Type B pancreatic cell (in vitro differentiated cells): Measurements from ENCODE around the gene BBOX1. TPM values are rescaled to one million over a fixed set of nuclear protein-coding genes. Genes with fewer than 3 reads are reported as not detected.
A peak's percentile ranks its signal among the peaks of the same experiment; 100 is the strongest.

ENCODE experiments used
- DNase-seq: peaks from one replicate; pipeline ENCODE4 v3.0.0; 2021; ENCODE audit warnings: mixed read lengths; ENCODE audit not compliant: unreplicated experiment; ENCODE audit errors: extremely low spot score
- H3K27ac Mint-ChIP-seq: 2 replicates; pipeline ENCODE4 v1.8.0; 2021; ENCODE audit warnings: mild to moderate bottlenecking, mixed read lengths
- H3K27me3 Mint-ChIP-seq: 2 replicates; pipeline ENCODE4 v1.8.0; 2021; ENCODE audit warnings: mixed read lengths
- H3K36me3 Mint-ChIP-seq: 2 replicates; pipeline ENCODE4 v1.8.0; 2021; ENCODE audit warnings: mixed read lengths
- H3K4me1 Mint-ChIP-seq: one replicate; pipeline ENCODE4 v1.8.0; 2021; ENCODE audit warnings: mixed read lengths; ENCODE audit not compliant: unreplicated experiment
- H3K4me3 Mint-ChIP-seq: 2 replicates; pipeline ENCODE4 v1.8.0; 2021; ENCODE audit warnings: mild to moderate bottlenecking, mixed read lengths
- H3K9me3 Mint-ChIP-seq: 2 replicates; pipeline ENCODE4 v1.8.0; 2021; ENCODE audit warnings: mixed read lengths
- CTCF ChIP-seq: fragments of 200-600 bp; sonication (generic); conservative IDR thresholded peaks from 2 replicates; pipeline ENCODE4 v1.5.0; 2021; ENCODE audit warnings: antibody characterized with exemption, mild to moderate bottlenecking
- total RNA-seq: library from RNA; stranded (reverse); gene quantifications from 2 replicates; pipeline ENCODE4 v1.2.1, GENCODE V29; 2021; ENCODE audit warnings: low replicate concordance

BBOX1 gene
- total RNA-seq, 1 donor from 2014 or later: 0.27 TPM

GRCh38 chr11:27029966-27030365 is 10.6 kb upstream of the BBOX1 start:
- no peaks in the 10 kb centered on the region for H3K27me3 Mint-ChIP-seq
- no peak for DNase-seq
- H3K27ac Mint-ChIP-seq: no peak overlapping the region
- no peak overlapping the region for H3K4me3 Mint-ChIP-seq
- no peak for TF ChIP-seq CTCF
- no peaks in the 10 kb centered on the region for H3K36me3 Mint-ChIP-seq
- peaks cover 11% of the 10 kb centered on the region for H3K4me1 Mint-ChIP-seq
- H3K9me3 Mint-ChIP-seq: peaks cover 11% of the 10 kb centered on the region

- TF ChIP-seq CTCF: no peak
- Mint-ChIP-seq H3K36me3 (peaks cover 3% of the 10 kb centered on the region), H3K4me1 (peaks cover 4% of the 10 kb centered on the region), H3K4me3 (no peak overlapping the region), H3K27ac (no peak overlapping the region), H3K9me3 (peaks cover 21% of the 10 kb centered on the region), H3K27me3 (peaks cover 3% of the 10 kb centered on the region)
- no peak for DNase-seq
These were observed 8.9 kb upstream of the BBOX1 start for GRCh38 chr11:27031754-27032153.

- Mint-ChIP-seq H3K4me3 (no peak overlapping the region), H3K27me3 (peaks cover 3% of the 10 kb centered on the region), H3K27ac (no peak overlapping the region), H3K36me3 (peaks cover 3% of the 10 kb centered on the region), H3K9me3 (peaks cover 30% of the 10 kb centered on the region), H3K4me1 (no peaks in the 10 kb centered on the region)
- DNase-seq: no peak
- no peak for TF ChIP-seq CTCF
These were observed 742 bp upstream of the BBOX1 start for GRCh38 chr11:27039873-27040272.

GRCh38 chr11:27041141-27041899 is 705 bp downstream of the BBOX1 start:
- H3K27ac Mint-ChIP-seq: peak overlapping the region; percentile 11
- TF ChIP-seq CTCF: no peak
- DNase-seq: no peak
- H3K36me3 Mint-ChIP-seq: no peaks in the 10 kb centered on the region
- peak overlapping the region; percentile 10 for H3K4me3 Mint-ChIP-seq
- H3K27me3 Mint-ChIP-seq: no peaks in the 10 kb centered on the region
- H3K4me1 Mint-ChIP-seq: no peaks in the 10 kb centered on the region
- peaks cover 19% of the 10 kb centered on the region for H3K9me3 Mint-ChIP-seq

- Mint-ChIP-seq H3K4me1 (no peaks in the 10 kb centered on the region), H3K27ac (peak overlapping the region; percentile 93), H3K4me3 (peak overlapping the region; percentile 66), H3K27me3 (no peaks in the 10 kb centered on the region), H3K36me3 (peaks cover 4% of the 10 kb centered on the region), H3K9me3 (peaks cover 10% of the 10 kb centered on the region)
- no peak for TF ChIP-seq CTCF
- DNase-seq: no peak
These were observed 6.3 kb downstream of the BBOX1 start for GRCh38 chr11:27046956-27047355.
